Esophagus (tissue), 2 donors: ENCODE measurements around the gene ZNF266. TPM values are rescaled to one million over a fixed set of nuclear protein-coding genes. Genes with fewer than 3 reads are reported as not detected.

ENCODE experiments used
- H3K27ac ChIP-seq, 2 donors: one replicate each; pipeline ENCODE4 v1.5.1; 2013; ENCODE audit warnings: low read depth in 2 of 2, mild to moderate bottlenecking in 2 of 2, inconsistent platforms in 1 of 2, low read length in 1 of 2, moderate library complexity in 1 of 2
- H3K27me3 ChIP-seq, 2 donors: one replicate each; pipeline ENCODE4 v1.6.1; 2013; ENCODE audit warnings: low read length in 2 of 2, control low read depth in 1 of 2, mild to moderate bottlenecking in 1 of 2; ENCODE audit not compliant: insufficient read depth in 2 of 2, control insufficient read depth in 1 of 2
- H3K36me3 ChIP-seq, 2 donors: one replicate each; pipeline ENCODE4 v1.6.1; 2013; ENCODE audit warnings: low read length in 1 of 2; ENCODE audit not compliant: control insufficient read depth in 2 of 2, insufficient read depth in 2 of 2
- H3K4me1 ChIP-seq, 2 donors: one replicate each; pipeline ENCODE4 v1.6.1; 2013; ENCODE audit warnings: low read length in 1 of 2; ENCODE audit not compliant: control insufficient read depth in 2 of 2, insufficient read depth in 2 of 2
- H3K4me3 ChIP-seq, 2 donors: one replicate each; pipeline ENCODE4 v1.5.1; 2013; ENCODE audit warnings: low read length in 2 of 2, mild to moderate bottlenecking in 2 of 2, low read depth in 1 of 2, moderate library complexity in 1 of 2
- H3K9me3 ChIP-seq, 2 donors: one replicate each; pipeline ENCODE4 v1.6.1; 2013; ENCODE audit warnings: mild to moderate bottlenecking in 2 of 2, low read depth in 1 of 2, low read length in 1 of 2, moderate library complexity in 1 of 2; ENCODE audit not compliant: control insufficient read depth in 2 of 2, insufficient read depth in 1 of 2
- WGBS, 2 donors: extraction: QIAGEN DNeasy Blood & Tissue Kit; methylation state at CpG; one replicate each; pipeline ENCODE4 v1.1.7; 2013; 5-methylcytosine and 5-hydroxymethylcytosine counted together
- polyA plus RNA-seq, 2 donors: library from polyadenylated mRNA; stranded (reverse); fragments of 200-250 nt; gene quantifications; one replicate each; pipeline ENCODE4 v1.2.3, GENCODE V29; 2013
- donor health status: healthy with polysubstance abuse.
- donor health status: Bipolar disorder and iron deficiency.

Gene ZNF266
- polyA plus RNA-seq, 2 donors = 15.5 to 22.7 TPM

GRCh38 chr19:9431475-9431874 lies 3.9 kb downstream of the ZNF266 start:
- WGBS, 2 donors = 87% methylated on average over 7 of the region's 7 CpGs
- Histone ChIP-seq H3K4me3 (no peak overlapping the region), H3K36me3 (peaks cover 3 to 19% of the 10 kb centered on the region in 2 donors), H3K27ac (no peak overlapping the region), H3K27me3 (no peaks in the 10 kb centered on the region), H3K9me3 (peaks cover 0 to 11% of the 10 kb centered on the region in 2 donors), H3K4me1 (peaks cover 0 to 4% of the 10 kb centered on the region in 2 donors)

DNA sequence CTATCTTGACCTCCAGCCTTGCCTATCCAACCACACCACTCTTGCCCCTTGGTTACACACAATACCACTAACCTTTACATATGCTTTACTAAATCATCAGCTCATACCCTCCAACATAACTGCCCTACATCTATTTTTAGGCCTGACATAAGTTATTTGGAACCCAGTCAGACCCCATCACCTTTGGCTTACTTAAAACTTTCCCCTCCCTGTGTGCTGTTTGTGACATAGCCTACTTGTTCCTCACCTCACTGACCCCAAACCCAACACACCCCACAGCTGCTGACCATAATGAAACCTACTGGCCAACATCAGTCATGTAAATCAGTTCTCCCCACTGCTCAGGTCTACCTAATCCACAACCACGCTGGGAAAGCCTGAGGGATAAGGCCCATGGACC lies 4.9 kb downstream of the ZNF266 start:
- no peaks in the 10 kb centered on the region for H3K27me3 ChIP-seq
- H3K36me3 ChIP-seq = peaks cover 3 to 25% of the 10 kb centered on the region in 2 donors
- H3K4me1 ChIP-seq = peaks cover 0 to 4% of the 10 kb centered on the region in 2 donors
- no peak overlapping the region for H3K4me3 ChIP-seq
- WGBS, 2 donors = 92 to 97% methylated on average over 1 of the region's 1 CpG
- H3K27ac ChIP-seq = no peak overlapping the region
- peaks cover 0 to 17% of the 10 kb centered on the region in 2 donors for H3K9me3 ChIP-seq

DNA sequence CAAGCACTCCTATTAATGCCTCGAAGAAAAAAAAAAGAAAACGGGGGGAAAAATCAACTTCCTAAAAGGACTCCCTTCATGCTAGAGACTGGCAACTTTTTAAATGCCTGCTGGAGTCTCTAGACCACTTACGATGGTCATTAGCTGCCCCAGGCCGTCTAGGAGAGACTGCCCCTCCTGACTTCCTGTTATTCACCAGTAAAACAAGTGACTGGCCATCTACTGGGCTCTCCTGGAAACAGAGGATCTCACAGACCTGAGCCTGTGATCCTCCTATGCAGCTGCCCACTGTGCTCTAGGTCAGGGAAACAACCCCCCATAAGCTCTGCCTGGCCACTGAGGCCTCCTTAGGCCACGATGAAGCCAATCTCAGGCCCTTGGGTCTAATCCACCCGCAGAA lies 7.4 kb downstream of the ZNF266 start:
- Histone ChIP-seq H3K4me3 (no peak overlapping the region), H3K27me3 (no peaks in the 10 kb centered on the region), H3K27ac (no peak overlapping the region), H3K9me3 (peaks cover 0 to 23% of the 10 kb centered on the region in 2 donors), H3K36me3 (peaks cover 11 to 39% of the 10 kb centered on the region in 2 donors), H3K4me1 (peaks cover 0 to 4% of the 10 kb centered on the region in 2 donors)
- WGBS, 2 donors = 83 to 90% methylated on average over 6 of the region's 6 CpGs

DNA sequence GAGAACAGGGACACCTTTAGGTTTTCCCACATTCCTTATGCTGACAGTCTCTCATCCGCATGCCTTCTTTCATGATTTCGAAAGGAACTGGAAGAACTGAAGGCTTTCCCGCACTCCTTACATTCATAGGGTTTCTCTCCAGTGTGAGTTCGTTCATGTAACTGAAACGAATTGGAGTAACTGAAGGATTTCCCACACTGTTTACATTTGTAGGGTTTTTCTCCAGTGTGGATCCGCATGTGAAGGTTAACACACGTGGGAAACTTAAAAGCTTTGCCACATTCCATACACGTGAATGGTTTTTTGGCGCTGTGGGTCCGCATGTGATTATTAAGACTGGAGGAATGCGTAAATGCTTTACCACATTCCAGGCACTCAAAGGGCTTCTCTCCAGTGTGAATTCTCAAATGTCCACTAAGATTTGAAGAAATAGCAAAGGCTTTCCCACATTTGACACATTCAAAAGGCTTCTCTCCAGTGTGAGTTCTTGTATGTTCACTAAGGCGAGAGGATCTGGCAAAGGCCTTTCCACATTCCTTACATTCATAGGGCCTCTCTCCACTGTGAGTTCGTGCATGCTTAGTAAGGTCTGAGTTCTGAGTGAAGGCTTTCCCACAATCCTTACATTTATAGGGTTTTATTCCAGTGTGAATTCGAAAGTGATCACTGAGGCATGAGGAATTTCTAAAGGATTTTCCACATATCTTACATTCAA lies 22.0 kb downstream of the ZNF266 start:
- Histone ChIP-seq H3K9me3 (peaks cover 24 to 48% of the 10 kb centered on the region in 2 donors), H3K36me3 (peaks cover 32 to 37% of the 10 kb centered on the region in 2 donors), H3K27ac (no peak overlapping the region), H3K4me1 (no peaks in the 10 kb centered on the region), H3K27me3 (no peaks in the 10 kb centered on the region), H3K4me3 (no peak overlapping the region)
- 98% methylated on average over 14 of the region's 14 CpGs for WGBS, 2 donors

- H3K36me3 ChIP-seq = no peaks in the 10 kb centered on the region
- no peaks in the 10 kb centered on the region for H3K27me3 ChIP-seq
- H3K27ac ChIP-seq = no peak overlapping the region
- WGBS, 2 donors = 81 to 83% methylated on average over 5 of the region's 5 CpGs
- H3K4me1 ChIP-seq = no peaks in the 10 kb centered on the region
- peaks cover 17 to 26% of the 10 kb centered on the region in 2 donors for H3K9me3 ChIP-seq
- peak overlapping the region in 1 of 2 donors; percentile 64 for H3K4me3 ChIP-seq
These were observed 27.5 kb downstream of the ZNF266 start for GRCh38 chr19:9407827-9408226.

DNA sequence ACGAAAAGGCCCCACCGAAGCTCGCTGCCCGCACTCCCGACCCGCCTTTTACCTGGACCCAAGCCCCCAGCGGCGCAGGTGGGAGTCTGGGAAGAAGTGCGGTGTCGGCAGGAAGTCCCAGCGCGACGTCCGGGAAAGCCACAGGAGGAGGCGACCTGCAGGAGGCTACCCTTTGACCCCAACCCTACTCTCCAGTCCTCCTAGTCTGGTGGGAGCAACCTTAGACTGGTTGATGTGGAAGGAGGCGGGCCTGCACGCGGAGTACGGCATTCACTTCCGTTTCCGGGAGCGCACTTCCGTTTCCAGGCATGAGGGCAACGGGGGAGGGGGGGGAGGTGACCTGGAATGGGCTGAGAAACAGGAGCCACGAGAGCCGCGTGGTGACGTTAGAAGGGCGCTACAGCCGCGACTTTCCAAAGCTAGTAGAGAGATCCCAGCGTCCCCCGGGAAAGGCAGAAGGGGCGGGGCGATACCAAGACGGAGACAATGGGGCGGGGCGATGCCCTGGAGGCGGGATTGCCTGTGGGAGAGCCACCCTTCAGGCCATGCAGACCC lies 28.5 kb downstream of the ZNF266 start:
- Histone ChIP-seq H3K4me3 (peak overlapping the region; percentile 64 to 66), H3K27ac (peak overlapping the region in 1 of 2 donors; percentile 52), H3K36me3 (no peaks in the 10 kb centered on the region), H3K4me1 (no peaks in the 10 kb centered on the region), H3K9me3 (peaks cover 12 to 24% of the 10 kb centered on the region in 2 donors), H3K27me3 (no peaks in the 10 kb centered on the region)
- 4% methylated on average over 39 of the region's 39 CpGs for WGBS, 2 donors

DNA sequence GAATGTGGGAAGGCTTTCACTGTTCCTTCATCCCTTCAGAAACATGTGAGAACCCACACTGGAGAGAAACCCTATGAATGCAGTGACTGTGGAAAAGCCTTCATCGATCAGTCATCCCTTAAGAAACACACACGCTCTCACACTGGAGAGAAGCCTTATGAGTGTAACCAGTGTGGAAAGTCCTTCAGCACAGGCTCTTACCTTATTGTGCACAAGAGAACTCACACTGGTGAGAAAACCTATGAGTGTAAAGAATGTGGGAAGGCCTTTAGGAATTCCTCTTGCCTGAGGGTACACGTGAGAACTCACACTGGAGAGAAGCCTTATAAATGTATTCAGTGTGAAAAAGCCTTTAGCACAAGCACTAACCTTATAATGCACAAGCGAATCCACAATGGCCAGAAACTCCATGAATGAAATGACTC lies 54.0 kb downstream of the ZNF266 start:
- 79% methylated on average over 4 of the region's 4 CpGs for WGBS, 2 donors
- no peaks in the 10 kb centered on the region for H3K4me1 ChIP-seq
- peaks cover 25 to 34% of the 10 kb centered on the region in 2 donors for H3K36me3 ChIP-seq
- no peak overlapping the region for H3K27ac ChIP-seq
- H3K4me3 ChIP-seq = no peak overlapping the region
- peaks cover 28 to 47% of the 10 kb centered on the region in 2 donors for H3K9me3 ChIP-seq
- H3K27me3 ChIP-seq = no peaks in the 10 kb centered on the region

DNA sequence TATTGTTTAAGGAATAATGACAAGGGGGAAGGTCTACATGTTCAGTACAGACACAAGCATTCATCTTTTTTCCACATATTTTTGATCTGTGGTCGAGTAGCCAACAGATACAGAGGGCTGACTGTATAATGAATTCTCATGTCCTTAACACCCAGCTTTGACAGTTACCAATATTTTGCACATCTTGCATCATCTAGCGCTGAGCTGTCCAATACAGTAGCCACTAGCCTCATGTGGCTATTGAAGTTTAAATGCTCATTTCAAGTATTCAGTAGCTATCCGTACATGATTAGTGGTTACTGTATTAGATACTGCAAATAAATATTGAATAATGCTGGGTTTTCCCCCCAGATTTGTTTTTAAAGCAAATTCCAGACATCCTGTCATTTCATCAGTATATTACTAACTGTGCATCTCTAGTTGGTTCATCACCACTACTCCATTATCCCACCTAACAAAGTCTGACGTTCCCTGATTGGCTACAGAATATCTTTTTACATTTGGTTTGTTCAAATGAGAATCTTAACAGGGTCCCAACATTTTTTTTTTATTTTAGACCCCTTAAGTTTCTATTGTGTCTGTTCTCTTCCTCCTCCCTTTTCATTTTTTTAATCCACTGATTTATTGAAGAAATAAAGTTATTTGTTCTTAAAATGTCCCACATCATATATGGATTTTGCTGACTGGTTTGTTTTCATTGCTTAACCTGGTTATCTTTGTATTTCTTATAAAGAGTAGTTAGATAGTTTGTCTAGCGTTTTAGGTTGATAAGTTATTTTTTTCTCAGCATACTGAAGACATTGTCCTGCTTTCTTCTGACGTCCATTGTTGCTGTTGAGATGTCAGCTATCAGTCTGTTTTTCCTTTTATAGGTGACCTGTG lies 64.4 kb downstream of the ZNF266 start:
- Histone ChIP-seq H3K27me3 (no peaks in the 10 kb centered on the region), H3K4me3 (no peak overlapping the region), H3K36me3 (no peaks in the 10 kb centered on the region), H3K4me1 (no peaks in the 10 kb centered on the region), H3K9me3 (peaks cover 0 to 5% of the 10 kb centered on the region in 2 donors), H3K27ac (no peak overlapping the region)
- WGBS, 2 donors = 89 to 90% methylated on average over 6 of the region's 6 CpGs

GRCh38 chr19:9362905-9363304 lies 72.5 kb downstream of the ZNF266 start, which contains the start of gene ZNF177:
TSS of gene ZNF177 (plus strand) at chr19:9363013. CDS start at chr19:9378312, 15,299 bp downstream.
- H3K36me3 ChIP-seq = no peaks in the 10 kb centered on the region
- H3K27me3 ChIP-seq = no peaks in the 10 kb centered on the region
- WGBS, 2 donors = 5 to 6% methylated on average over 21 to 28 of the region's 28 CpGs
- no peak within 1 kb of the TSS for H3K27ac ChIP-seq
- peaks cover 0 to 4% of the 10 kb centered on the region in 2 donors for H3K4me1 ChIP-seq
- no peak within 1 kb of the TSS for H3K4me3 ChIP-seq
- H3K9me3 ChIP-seq = peaks cover 11 to 24% of the 10 kb centered on the region in 2 donors
